Smooth muscle cell (in vitro differentiated cells): ENCODE results near the gene RPL23. TPM values are rescaled to one million over a fixed set of nuclear protein-coding genes. Genes with fewer than 3 reads are reported as not detected.

ENCODE experiments used
- DNase-seq: peaks from one replicate; lab custom pipeline; 2025; ENCODE audit not compliant: unreplicated experiment; lab: John Stamatoyannopoulos, UW
- H2AFZ ChIP-seq: fragments of 200-600 bp; sonication (generic); 2 replicates; pipeline ENCODE4 v1.6.0; 2016; ENCODE audit warnings: antibody characterized with exemption, low read depth, mild to moderate bottlenecking
- H3F3A ChIP-seq: fragments of 200-600 bp; sonication (generic); 2 replicates; pipeline ENCODE4 v1.6.0; 2017; ENCODE audit warnings: antibody characterized with exemption, low read depth
- H3K27ac ChIP-seq: fragments of 200-600 bp; sonication (generic); 2 replicates; pipeline ENCODE4 v1.5.1; 2016; ENCODE audit warnings: low read depth, mild to moderate bottlenecking
- H3K27me3 ChIP-seq: fragments of 200-600 bp; sonication (generic); 2 replicates; pipeline ENCODE4 v1.6.1; 2016; ENCODE audit warnings: low read depth, mild to moderate bottlenecking
- H3K36me3 ChIP-seq: fragments of 200-600 bp; sonication (generic); 2 replicates; pipeline ENCODE4 v1.5.1; 2016; ENCODE audit warnings: low read depth
- H3K4me1 ChIP-seq: fragments of 200-600 bp; sonication (generic); 2 replicates; pipeline ENCODE4 v1.5.1; 2016; ENCODE audit warnings: low read depth
- H3K4me2 ChIP-seq: fragments of 200-600 bp; sonication (generic); 2 replicates; pipeline ENCODE4 v1.6.0; 2016; ENCODE audit warnings: mild to moderate bottlenecking
- H3K4me3 ChIP-seq: fragments of 200-600 bp; sonication (generic); 2 replicates; pipeline ENCODE4 v1.5.1; 2016; ENCODE audit warnings: mild to moderate bottlenecking
- H3K79me2 ChIP-seq: fragments of 200-600 bp; sonication (generic); 2 replicates; pipeline ENCODE4 v1.6.0; 2016; ENCODE audit warnings: low read depth, mild to moderate bottlenecking
- H3K9ac ChIP-seq: fragments of 200-600 bp; sonication (generic); 2 replicates; pipeline ENCODE4 v1.6.0; 2016; ENCODE audit warnings: low read depth
- H3K9me3 ChIP-seq: fragments of 200-600 bp; sonication (generic); replicated peaks from 2 replicates; pipeline ENCODE4 v1.5.1; 2016; ENCODE audit warnings: low read depth
- H4K20me1 ChIP-seq: fragments of 200-600 bp; sonication (generic); 2 replicates; pipeline ENCODE4 v1.6.0; 2016; ENCODE audit warnings: low read depth
- CTCF ChIP-seq: fragments of 200-600 bp; sonication (generic); IDR thresholded peaks from 2 replicates; pipeline ENCODE4 v1.5.1; 2017; ENCODE audit warnings: borderline replicate concordance, mild to moderate bottlenecking, antibody characterized with exemption; ENCODE audit not compliant: insufficient read depth, poor library complexity, severe bottlenecking
- WGBS: methylation state at CpG from one replicate; pipeline ENCODE4 v1.1.7; 2016; ENCODE audit warnings: low lambda C conversion rate; 5-methylcytosine and 5-hydroxymethylcytosine counted together
- polyA plus RNA-seq: library from polyadenylated mRNA; unstranded; fragments of >200 nt; fragmentation: Nextera tagmentation; extraction: Ambion mirVana; gene quantifications from 2 replicates; pipeline ENCODE4 v1.2.1, GENCODE V29; 2016
- total RNA-seq: library from RNA; depleted of rRNA; stranded (reverse); fragments of >200 nt; gene quantifications from 2 replicates; pipeline ENCODE4 v1.2.3, GENCODE V29; 2014

The RPL23 gene
- total and polyA plus RNA-seq, 2 experiments from 2014 or later: 435 to 1,715 TPM

- WGBS: 95% methylated on average over 8 of the region's 8 CpGs
- Histone ChIP-seq H3K79me2 (peaks cover 59% of the 10 kb centered on the region), H3K4me2 (no peak overlapping the region), H4K20me1 (peaks cover 100% of the 10 kb centered on the region), H3K27me3 (no peaks in the 10 kb centered on the region), H3K27ac (no peak overlapping the region), H3F3A (peaks cover 37% of the 10 kb centered on the region), H3K4me1 (peaks cover 24% of the 10 kb centered on the region), H3K4me3 (no peak overlapping the region), H3K9ac (no peak overlapping the region), H3K9me3 (no peaks in the 10 kb centered on the region), H2AFZ (no peak overlapping the region), H3K36me3 (no peaks in the 10 kb centered on the region)
- DNase-seq: no peak
- no peak for TF ChIP-seq CTCF
Observed at GRCh38 chr17:38890410-38890746, 36.9 kb upstream of the RPL23 start.

GRCh38 chr17:38889745-38890409 lies 36.4 kb upstream of the RPL23 start:
- no peak overlapping the region for H3K27ac ChIP-seq
- H3K9ac ChIP-seq: no peak overlapping the region
- H3K4me2 ChIP-seq: no peak overlapping the region
- no peak overlapping the region for H3K4me3 ChIP-seq
- peaks cover 100% of the 10 kb centered on the region for H4K20me1 ChIP-seq
- 94% methylated on average over 12 of the region's 12 CpGs for WGBS
- no peaks in the 10 kb centered on the region for H3K27me3 ChIP-seq
- TF ChIP-seq CTCF: no peak
- H3K36me3 ChIP-seq: no peaks in the 10 kb centered on the region
- peaks cover 37% of the 10 kb centered on the region for H3F3A ChIP-seq
- DNase-seq: no peak
- H2AFZ ChIP-seq: no peak overlapping the region
- peaks cover 29% of the 10 kb centered on the region for H3K4me1 ChIP-seq
- H3K9me3 ChIP-seq: no peaks in the 10 kb centered on the region
- H3K79me2 ChIP-seq: peaks cover 64% of the 10 kb centered on the region

- TF ChIP-seq CTCF: no peak
- Histone ChIP-seq H3K9me3 (no peaks in the 10 kb centered on the region), H3K4me2 (no peak overlapping the region), H3K9ac (no peak overlapping the region), H3K27me3 (no peaks in the 10 kb centered on the region), H2AFZ (no peak overlapping the region), H3K4me3 (no peak overlapping the region), H3F3A (peaks cover 30% of the 10 kb centered on the region), H3K36me3 (no peaks in the 10 kb centered on the region), H4K20me1 (peaks cover 100% of the 10 kb centered on the region), H3K27ac (no peak overlapping the region), H3K79me2 (peaks cover 69% of the 10 kb centered on the region), H3K4me1 (peaks cover 28% of the 10 kb centered on the region)
- no peak for DNase-seq
- 97% methylated on average over 9 of the region's 9 CpGs for WGBS
Observed at GRCh38 chr17:38888842-38889241, 35.3 kb upstream of the RPL23 start.

- H3K4me2 ChIP-seq: no peak overlapping the region
- no peak for TF ChIP-seq CTCF
- H2AFZ ChIP-seq: no peak overlapping the region
- H3K27ac ChIP-seq: no peak overlapping the region
- H3K27me3 ChIP-seq: no peaks in the 10 kb centered on the region
- H3K9ac ChIP-seq: no peak overlapping the region
- peaks cover 40% of the 10 kb centered on the region for H3K4me1 ChIP-seq
- no peak overlapping the region for H3K4me3 ChIP-seq
- peaks cover 87% of the 10 kb centered on the region for H3K79me2 ChIP-seq
- peaks cover 100% of the 10 kb centered on the region for H4K20me1 ChIP-seq
- H3K9me3 ChIP-seq: no peaks in the 10 kb centered on the region
- no peaks in the 10 kb centered on the region for H3K36me3 ChIP-seq
- WGBS: 85% methylated on average over 8 of the region's 8 CpGs
- DNase-seq: no peak
- H3F3A ChIP-seq: peaks cover 37% of the 10 kb centered on the region
Observed at GRCh38 chr17:38886643-38887010, 33.1 kb upstream of the RPL23 start.
